Parathyroid adenoma (tissue), 2 donors: ENCODE data around the gene CST2.

ENCODE experiments used
- H2AFZ ChIP-seq: fragments of 300-600 bp; sonication (generic); one replicate; pipeline ENCODE4 v1.7.0; 2017; ENCODE audit warnings: antibody characterized with exemption, mild to moderate bottlenecking
- H3K27ac ChIP-seq: fragments of 300-600 bp; sonication (generic); one replicate; pipeline ENCODE4 v1.7.0; 2017
- H3K27me3 ChIP-seq: fragments of 300-600 bp; sonication (generic); one replicate; pipeline ENCODE4 v1.7.0; 2017; ENCODE audit warnings: low read length; ENCODE audit not compliant: control insufficient read depth, insufficient read depth
- H3K36me3 ChIP-seq: fragments of 300-600 bp; sonication (generic); one replicate; pipeline ENCODE4 v1.7.0; 2017; ENCODE audit warnings: low read length; ENCODE audit not compliant: control insufficient read depth, insufficient read depth
- H3K4me1 ChIP-seq: fragments of 300-600 bp; sonication (generic); one replicate; pipeline ENCODE4 v1.7.0; 2017; ENCODE audit warnings: control low read depth
- H3K4me2 ChIP-seq: fragments of 300-600 bp; sonication (generic); one replicate; pipeline ENCODE4 v1.7.0; 2017; ENCODE audit warnings: low read length
- H3K4me3 ChIP-seq: fragments of 300-600 bp; sonication (generic); one replicate; pipeline ENCODE4 v1.7.0; 2017; ENCODE audit warnings: low read depth, low read length
- H3K79me2 ChIP-seq: fragments of 300-600 bp; sonication (generic); one replicate; pipeline ENCODE4 v1.7.0; 2017; ENCODE audit warnings: control low read depth
- H3K9ac ChIP-seq: fragments of 300-600 bp; sonication (generic); one replicate; pipeline ENCODE4 v1.7.0; 2017; ENCODE audit warnings: mild to moderate bottlenecking
- H3K9me3 ChIP-seq: fragments of 300-600 bp; sonication (generic); one replicate; pipeline ENCODE4 v1.7.0; 2017; ENCODE audit warnings: low read length; ENCODE audit not compliant: control insufficient read depth
- TF ChIP-seq, protein P1 (sequence below): fragments of 300-600 bp; sonication (generic); IDR thresholded peaks from one replicate; pipeline ENCODE4 v1.7.0; 2017; ENCODE audit warnings: antibody characterized with exemption, mild to moderate bottlenecking
- donor health status: primary hyperparathyroidism.

Gene CST2, protein sequence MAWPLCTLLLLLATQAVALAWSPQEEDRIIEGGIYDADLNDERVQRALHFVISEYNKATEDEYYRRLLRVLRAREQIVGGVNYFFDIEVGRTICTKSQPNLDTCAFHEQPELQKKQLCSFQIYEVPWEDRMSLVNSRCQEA

DNA sequence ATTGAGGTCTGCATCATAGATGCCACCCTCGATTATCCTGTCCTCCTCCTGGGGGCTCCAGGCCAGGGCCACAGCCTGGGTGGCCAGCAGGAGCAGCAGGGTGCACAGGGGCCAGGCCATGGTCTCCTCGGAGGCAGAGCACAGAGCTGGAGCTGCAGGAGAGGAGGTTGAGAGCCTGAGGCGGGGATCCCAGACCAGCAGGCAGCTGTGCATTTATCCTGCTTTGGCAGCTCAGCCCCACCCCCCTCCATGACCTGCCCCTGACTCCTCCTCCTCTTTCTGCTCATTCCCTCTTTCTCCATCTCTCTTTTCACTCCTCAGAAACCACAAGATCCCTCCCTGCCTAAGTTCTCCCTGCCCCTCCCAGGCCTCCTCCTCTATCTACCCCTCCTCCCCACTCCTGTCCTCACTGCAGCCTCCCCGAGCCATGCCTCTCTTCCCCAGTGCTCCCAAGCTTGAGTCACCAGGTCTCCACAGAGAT, at the start of gene CST2:
TSS of gene CST2 (minus strand) at position 189 of the 481 bp plus-strand sequence. CDS start at position 120, 69 bp downstream.
- no peaks in the 10 kb centered on the region for H3K9me3 ChIP-seq
- no peaks in the 10 kb centered on the region for H3K36me3 ChIP-seq
- no peak within 1 kb of the TSS for H3K4me3 ChIP-seq
- H3K79me2 ChIP-seq, result no peaks in the 10 kb centered on the region
- no peak within 1 kb of the TSS for H2AFZ ChIP-seq
- TF ChIP-seq, protein P1, sequence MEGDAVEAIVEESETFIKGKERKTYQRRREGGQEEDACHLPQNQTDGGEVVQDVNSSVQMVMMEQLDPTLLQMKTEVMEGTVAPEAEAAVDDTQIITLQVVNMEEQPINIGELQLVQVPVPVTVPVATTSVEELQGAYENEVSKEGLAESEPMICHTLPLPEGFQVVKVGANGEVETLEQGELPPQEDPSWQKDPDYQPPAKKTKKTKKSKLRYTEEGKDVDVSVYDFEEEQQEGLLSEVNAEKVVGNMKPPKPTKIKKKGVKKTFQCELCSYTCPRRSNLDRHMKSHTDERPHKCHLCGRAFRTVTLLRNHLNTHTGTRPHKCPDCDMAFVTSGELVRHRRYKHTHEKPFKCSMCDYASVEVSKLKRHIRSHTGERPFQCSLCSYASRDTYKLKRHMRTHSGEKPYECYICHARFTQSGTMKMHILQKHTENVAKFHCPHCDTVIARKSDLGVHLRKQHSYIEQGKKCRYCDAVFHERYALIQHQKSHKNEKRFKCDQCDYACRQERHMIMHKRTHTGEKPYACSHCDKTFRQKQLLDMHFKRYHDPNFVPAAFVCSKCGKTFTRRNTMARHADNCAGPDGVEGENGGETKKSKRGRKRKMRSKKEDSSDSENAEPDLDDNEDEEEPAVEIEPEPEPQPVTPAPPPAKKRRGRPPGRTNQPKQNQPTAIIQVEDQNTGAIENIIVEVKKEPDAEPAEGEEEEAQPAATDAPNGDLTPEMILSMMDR, result no peak
- no peaks in the 10 kb centered on the region for H3K27me3 ChIP-seq
- H3K4me1 ChIP-seq, result no peaks in the 10 kb centered on the region
- no peak within 1 kb of the TSS for H3K4me2 ChIP-seq
- H3K9ac ChIP-seq, result no peak within 1 kb of the TSS
- no peak within 1 kb of the TSS for H3K27ac ChIP-seq

DNA sequence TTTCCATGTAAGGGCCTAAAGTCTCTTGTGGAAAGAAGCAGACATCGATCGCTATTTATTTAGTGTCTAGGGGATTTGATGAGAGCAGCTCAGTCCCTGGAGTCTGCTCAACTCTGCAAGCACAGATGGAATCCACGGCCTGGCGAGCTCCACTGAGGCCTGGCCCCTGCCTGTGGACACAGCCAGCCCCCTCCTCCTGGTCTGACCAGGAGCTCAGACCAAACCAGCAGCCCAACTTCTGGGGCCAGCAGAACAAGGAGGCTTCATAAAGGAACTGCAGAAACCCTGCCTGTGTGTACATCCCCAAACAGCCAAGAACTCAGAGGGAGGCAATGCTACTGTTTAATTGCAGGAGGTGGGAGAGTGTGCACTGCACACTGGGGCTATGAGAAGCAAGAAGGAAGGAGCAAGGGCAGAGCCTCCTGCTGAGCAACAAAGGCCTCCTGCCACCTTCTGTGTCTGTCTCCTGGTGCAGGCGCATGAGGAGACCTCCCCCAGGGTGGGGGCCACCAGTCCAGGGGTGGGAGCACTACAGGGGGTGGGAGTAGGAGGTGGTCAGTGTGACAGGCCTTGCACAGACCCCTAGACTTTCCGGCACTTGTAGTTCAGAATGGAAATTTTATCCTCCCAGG, 49.2 kb upstream of the CST2 start:
- H2AFZ ChIP-seq, result no peak overlapping the region
- H3K9me3 ChIP-seq, result no peaks in the 10 kb centered on the region
- no peaks in the 10 kb centered on the region for H3K79me2 ChIP-seq
- no peak overlapping the region for H3K4me3 ChIP-seq
- no peak overlapping the region for H3K4me2 ChIP-seq
- no peaks in the 10 kb centered on the region for H3K4me1 ChIP-seq
- H3K27ac ChIP-seq, result no peak overlapping the region
- H3K36me3 ChIP-seq, result no peaks in the 10 kb centered on the region
- TF ChIP-seq, protein P1, result no peak
- no peak overlapping the region for H3K9ac ChIP-seq
- H3K27me3 ChIP-seq, result no peaks in the 10 kb centered on the region

DNA sequence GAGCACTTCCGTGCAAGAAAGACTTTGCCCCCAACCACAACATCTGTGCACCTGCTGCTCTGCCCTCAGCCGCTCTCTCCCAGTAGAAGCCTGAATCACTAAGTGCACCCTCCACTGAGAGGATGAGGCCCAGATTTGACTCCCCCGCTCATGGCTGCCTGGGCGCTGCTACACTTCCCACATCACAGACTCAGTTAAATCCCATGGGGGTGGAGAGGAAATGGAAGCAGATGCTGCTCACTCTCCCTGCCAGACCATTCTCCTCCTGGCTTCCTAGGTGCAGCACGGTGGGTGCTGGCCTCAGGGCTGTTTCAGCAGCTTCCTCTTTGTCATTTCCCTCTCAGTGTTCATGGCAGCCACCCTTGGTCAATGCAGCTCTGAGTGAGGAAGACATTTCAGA, 48.2 kb upstream of the CST2 start:
- Histone ChIP-seq H3K9ac (no peak overlapping the region), H3K27ac (no peak overlapping the region), H3K4me3 (no peak overlapping the region), H3K9me3 (no peaks in the 10 kb centered on the region), H3K36me3 (no peaks in the 10 kb centered on the region), H3K4me1 (no peaks in the 10 kb centered on the region), H3K79me2 (no peaks in the 10 kb centered on the region), H3K4me2 (no peak overlapping the region), H2AFZ (no peak overlapping the region), H3K27me3 (no peaks in the 10 kb centered on the region)
- TF ChIP-seq, protein P1, result no peak

DNA sequence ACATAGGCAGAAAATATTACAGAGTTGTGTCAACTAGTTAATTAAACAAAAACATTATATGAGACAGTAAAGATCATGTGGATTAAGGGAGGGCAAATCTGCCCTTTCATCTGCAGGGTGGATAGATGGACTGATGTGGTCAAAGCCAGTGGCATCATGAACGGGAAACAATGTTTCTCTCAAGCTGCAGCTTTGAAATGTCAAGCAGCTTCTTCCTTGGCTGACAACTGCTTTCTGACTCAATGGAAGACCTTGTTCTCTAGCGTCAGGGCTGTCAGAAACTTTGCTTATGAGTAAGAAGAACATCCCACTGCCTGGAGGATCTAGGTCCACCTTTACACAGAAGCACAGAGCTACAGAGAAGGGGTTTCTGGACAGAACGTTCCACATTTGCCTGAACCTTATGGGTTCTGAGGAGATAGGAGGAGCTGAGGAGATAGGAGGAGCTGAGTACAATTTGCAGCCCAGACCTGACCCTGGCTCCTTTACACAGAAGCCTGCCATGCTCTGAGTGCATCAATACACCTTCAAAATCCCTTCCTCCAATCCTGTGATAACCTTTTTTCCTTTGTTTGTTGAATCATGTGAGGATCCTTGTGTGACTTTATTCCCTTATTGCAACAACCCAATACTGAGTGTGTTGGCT, 47.0 kb upstream of the CST2 start:
- no peaks in the 10 kb centered on the region for H3K9me3 ChIP-seq
- no peaks in the 10 kb centered on the region for H3K79me2 ChIP-seq
- H3K4me2 ChIP-seq, result no peak overlapping the region
- no peak overlapping the region for H3K9ac ChIP-seq
- no peak overlapping the region for H2AFZ ChIP-seq
- H3K27me3 ChIP-seq, result no peaks in the 10 kb centered on the region
- TF ChIP-seq, protein P1, result no peak
- no peaks in the 10 kb centered on the region for H3K4me1 ChIP-seq
- no peak overlapping the region for H3K27ac ChIP-seq
- H3K4me3 ChIP-seq, result no peak overlapping the region
- H3K36me3 ChIP-seq, result no peaks in the 10 kb centered on the region
